ENCODE results near the gene RPAP3. TPM values are rescaled to one million over a fixed set of nuclear protein-coding genes. Genes with fewer than 3 reads are reported as not detected.

The RPAP3 gene
- total and polyA plus RNA-seq, 4 donors, result 5.5 to 8.1 (median 8.0) TPM

DNA sequence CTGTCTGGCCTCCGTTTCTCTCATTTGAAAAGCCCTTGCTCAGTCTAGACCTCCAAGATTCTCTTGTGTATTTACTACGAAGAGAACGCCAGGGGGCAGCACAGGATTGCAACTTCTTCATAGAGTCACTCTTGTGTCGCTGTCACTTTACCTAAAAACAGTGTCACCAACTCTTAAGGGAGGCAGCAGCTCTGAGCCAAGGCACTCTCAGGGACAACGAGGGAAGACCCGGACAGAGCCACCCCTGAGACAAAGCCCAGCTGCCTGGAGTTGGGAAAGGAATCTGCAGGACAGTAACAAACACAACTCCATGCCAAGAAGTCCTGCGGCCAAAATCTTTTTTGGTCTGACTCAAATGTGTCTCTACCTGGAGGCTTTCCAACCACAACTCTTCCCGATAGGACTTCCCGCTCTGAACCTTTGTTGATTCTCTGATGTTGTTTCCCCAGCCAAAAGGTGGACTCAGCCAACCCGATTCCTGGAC lies 9.6 kb upstream of the RPAP3 start (continued):
- TF ChIP-seq, protein P1, sequence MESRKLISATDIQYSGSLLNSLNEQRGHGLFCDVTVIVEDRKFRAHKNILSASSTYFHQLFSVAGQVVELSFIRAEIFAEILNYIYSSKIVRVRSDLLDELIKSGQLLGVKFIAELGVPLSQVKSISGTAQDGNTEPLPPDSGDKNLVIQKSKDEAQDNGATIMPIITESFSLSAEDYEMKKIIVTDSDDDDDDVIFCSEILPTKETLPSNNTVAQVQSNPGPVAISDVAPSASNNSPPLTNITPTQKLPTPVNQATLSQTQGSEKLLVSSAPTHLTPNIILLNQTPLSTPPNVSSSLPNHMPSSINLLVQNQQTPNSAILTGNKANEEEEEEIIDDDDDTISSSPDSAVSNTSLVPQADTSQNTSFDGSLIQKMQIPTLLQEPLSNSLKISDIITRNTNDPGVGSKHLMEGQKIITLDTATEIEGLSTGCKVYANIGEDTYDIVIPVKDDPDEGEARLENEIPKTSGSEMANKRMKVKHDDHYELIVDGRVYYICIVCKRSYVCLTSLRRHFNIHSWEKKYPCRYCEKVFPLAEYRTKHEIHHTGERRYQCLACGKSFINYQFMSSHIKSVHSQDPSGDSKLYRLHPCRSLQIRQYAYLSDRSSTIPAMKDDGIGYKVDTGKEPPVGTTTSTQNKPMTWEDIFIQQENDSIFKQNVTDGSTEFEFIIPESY (IDR thresholded peaks at IDR 0.05), result no peak
- peak; percentile 19 for TF ChIP-seq NR2F2 (IDR thresholded peaks at IDR 0.05)
- peak; percentile 49 to 65 for TF ChIP-seq HNF4A (conservative IDR thresholded peaks at IDR 0.05)
- no peak for TF ChIP-seq GABPA (IDR thresholded peaks at IDR 0.05 in 1 of 2, conservative IDR thresholded peaks at IDR 0.05 in 1 of 2)

DNA sequence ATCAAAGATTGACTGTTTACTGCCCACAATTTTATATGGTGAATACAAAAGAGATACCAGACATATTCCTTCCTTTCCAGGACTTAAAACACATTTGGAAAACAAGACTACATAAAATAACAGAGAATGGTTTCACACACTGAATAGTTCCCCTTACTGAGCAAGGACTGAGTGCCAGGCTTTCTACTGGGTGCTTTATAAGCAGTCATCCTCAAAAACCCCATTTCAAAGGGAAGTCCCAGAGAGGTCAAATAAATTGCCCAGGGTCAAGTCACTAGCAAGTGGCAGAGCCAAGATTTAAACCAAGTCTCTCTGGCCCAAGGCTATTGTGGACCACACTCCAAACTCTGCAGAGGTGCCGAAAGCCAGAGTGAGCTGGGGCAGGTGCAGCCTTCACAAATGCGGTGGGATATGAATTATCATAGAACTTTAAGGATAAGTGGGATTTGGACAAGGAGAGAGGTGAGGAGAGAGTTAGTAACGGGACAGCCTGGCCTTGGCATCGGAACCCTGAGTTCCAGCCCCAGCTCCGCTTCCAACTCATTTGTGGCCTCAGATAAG lies 9.1 kb upstream of the RPAP3 start:
- peaks cover 6 to 12% (median 9%) of the 10 kb centered on the region in 4 donors for H3K4me1 ChIP-seq (ENCODE audit: control insufficient read depth in 4 of 4, insufficient read depth in 4 of 4, low read length in 3 of 4)
- TF ChIP-seq NR2F2 (IDR thresholded peaks at IDR 0.05) (no peak), SP1 (IDR thresholded peaks at IDR 0.05) (no peak), EGR1 (IDR thresholded peaks at IDR 0.05; ENCODE audit: low read depth in 2 of 2) (no peak), FOXA2 (IDR thresholded peaks at IDR 0.05) (peak; percentile 4)
- TF ChIP-seq, protein P1 (IDR thresholded peaks at IDR 0.05), result no peak
- TF ChIP-seq, protein P2, sequence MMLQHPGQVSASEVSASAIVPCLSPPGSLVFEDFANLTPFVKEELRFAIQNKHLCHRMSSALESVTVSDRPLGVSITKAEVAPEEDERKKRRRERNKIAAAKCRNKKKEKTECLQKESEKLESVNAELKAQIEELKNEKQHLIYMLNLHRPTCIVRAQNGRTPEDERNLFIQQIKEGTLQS (IDR thresholded peaks at IDR 0.05), result no peak
- peak overlapping the region in 1 of 2 donors; percentile 71 for H3K27ac ChIP-seq (ENCODE audit: low read depth in 1 of 2, low read length in 2 of 2)
- H3K4me3 ChIP-seq (ENCODE audit: low read depth in 1 of 3, low read length in 3 of 3), result no peak overlapping the region
- 43% methylated on average over 5 of the region's 5 CpGs for WGBS
- no peak for DNase-seq (ENCODE audit: low spot score)
- H3K27me3 ChIP-seq (ENCODE audit: control insufficient read depth in 4 of 4, insufficient read depth in 4 of 4, low read length in 3 of 4), result no peaks in the 10 kb centered on the region
- H3K36me3 ChIP-seq (ENCODE audit: control insufficient read depth in 4 of 4, insufficient read depth in 3 of 4, low read depth in 1 of 4, low read length in 3 of 4), result peaks cover 0 to 4% (median 0%) of the 10 kb centered on the region in 4 donors
- H3K9me3 ChIP-seq (ENCODE audit: control insufficient read depth in 4 of 4, low read length in 3 of 4), result no peaks in the 10 kb centered on the region
- H3K9ac ChIP-seq (ENCODE audit: low read depth in 1 of 2, low read length in 2 of 2), result no peak overlapping the region

DNA sequence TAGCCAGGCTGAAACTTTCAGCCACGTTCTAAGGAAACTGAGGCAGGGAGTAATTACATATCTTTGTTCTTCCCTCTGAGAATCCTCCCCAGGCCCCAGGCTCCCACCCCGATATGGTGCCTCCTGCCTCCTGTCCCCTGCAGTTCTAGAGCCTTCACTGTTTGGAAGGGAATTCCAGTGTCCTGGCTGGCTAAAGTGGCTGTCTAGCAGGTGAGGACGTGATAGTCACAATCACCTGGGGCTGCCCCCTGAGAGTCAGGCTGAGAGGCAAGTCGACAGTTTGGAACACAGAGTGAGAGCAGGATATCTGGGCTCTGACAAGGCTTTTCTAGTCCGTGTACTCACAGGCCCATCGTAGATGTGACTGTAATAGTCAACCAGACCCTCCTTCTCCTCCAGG lies 6.3 kb upstream of the RPAP3 start:
- no peaks in the 10 kb centered on the region for H3K36me3 ChIP-seq (ENCODE audit: control insufficient read depth in 4 of 4, insufficient read depth in 3 of 4, low read depth in 1 of 4, low read length in 3 of 4)
- no peaks in the 10 kb centered on the region for H3K9me3 ChIP-seq (ENCODE audit: control insufficient read depth in 4 of 4, low read length in 3 of 4)
- H3K9ac ChIP-seq (ENCODE audit: low read depth in 1 of 2, low read length in 2 of 2), result no peak overlapping the region
- WGBS, result 96% methylated on average over 6 of the region's 6 CpGs
- no peak overlapping the region for H3K27ac ChIP-seq (ENCODE audit: low read depth in 1 of 2, low read length in 2 of 2)
- peaks cover 3 to 21% (median 16%) of the 10 kb centered on the region in 4 donors for H3K4me1 ChIP-seq (ENCODE audit: control insufficient read depth in 4 of 4, insufficient read depth in 4 of 4, low read length in 3 of 4)
- H3K4me3 ChIP-seq (ENCODE audit: low read depth in 1 of 3, low read length in 3 of 3), result no peak overlapping the region
- DNase-seq (ENCODE audit: low spot score), result no peak
- TF ChIP-seq FOXA1 (IDR thresholded peaks at IDR 0.05), result no peak
- no peak for TF ChIP-seq GABPA (IDR thresholded peaks at IDR 0.05 in 1 of 2, conservative IDR thresholded peaks at IDR 0.05 in 1 of 2)
- TF ChIP-seq JUND (IDR thresholded peaks at IDR 0.05), result no peak
- no peak for TF ChIP-seq FOXA2 (IDR thresholded peaks at IDR 0.05)
- no peak for TF ChIP-seq TAF1 (conservative IDR thresholded peaks at IDR 0.05)
- TF ChIP-seq RAD21 (IDR thresholded peaks at IDR 0.05), result no peak
- TF ChIP-seq, protein P3, sequence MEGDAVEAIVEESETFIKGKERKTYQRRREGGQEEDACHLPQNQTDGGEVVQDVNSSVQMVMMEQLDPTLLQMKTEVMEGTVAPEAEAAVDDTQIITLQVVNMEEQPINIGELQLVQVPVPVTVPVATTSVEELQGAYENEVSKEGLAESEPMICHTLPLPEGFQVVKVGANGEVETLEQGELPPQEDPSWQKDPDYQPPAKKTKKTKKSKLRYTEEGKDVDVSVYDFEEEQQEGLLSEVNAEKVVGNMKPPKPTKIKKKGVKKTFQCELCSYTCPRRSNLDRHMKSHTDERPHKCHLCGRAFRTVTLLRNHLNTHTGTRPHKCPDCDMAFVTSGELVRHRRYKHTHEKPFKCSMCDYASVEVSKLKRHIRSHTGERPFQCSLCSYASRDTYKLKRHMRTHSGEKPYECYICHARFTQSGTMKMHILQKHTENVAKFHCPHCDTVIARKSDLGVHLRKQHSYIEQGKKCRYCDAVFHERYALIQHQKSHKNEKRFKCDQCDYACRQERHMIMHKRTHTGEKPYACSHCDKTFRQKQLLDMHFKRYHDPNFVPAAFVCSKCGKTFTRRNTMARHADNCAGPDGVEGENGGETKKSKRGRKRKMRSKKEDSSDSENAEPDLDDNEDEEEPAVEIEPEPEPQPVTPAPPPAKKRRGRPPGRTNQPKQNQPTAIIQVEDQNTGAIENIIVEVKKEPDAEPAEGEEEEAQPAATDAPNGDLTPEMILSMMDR (IDR thresholded peaks at IDR 0.05; ENCODE audit: low read depth, low read length, missing input control), result no peak
- no peak for TF ChIP-seq HNF4A (conservative IDR thresholded peaks at IDR 0.05)
- no peaks in the 10 kb centered on the region for H3K27me3 ChIP-seq (ENCODE audit: control insufficient read depth in 4 of 4, insufficient read depth in 4 of 4, low read length in 3 of 4)
